ENCODE measurements around the gene PRXL2B. TPM values are rescaled to one million over a fixed set of nuclear protein-coding genes. Genes with fewer than 3 reads are reported as not detected.

The PRXL2B gene
- total RNA-seq, 1 donor from 2014 or later, result 10.0 TPM

GRCh38 chr1:2639607-2640521 is 53.3 kb downstream of the PRXL2B start:
- H3K27me3 Mint-ChIP-seq (ENCODE audit: insufficient read depth, low read depth), result peaks cover 15% of the 10 kb centered on the region
- no peak for TF ChIP-seq CTCF (IDR thresholded peaks at IDR 0.05)
- no peak for TF ChIP-seq EZH2phosphoT487 (IDR thresholded peaks at IDR 0.05)
- TF ChIP-seq EZH2 (IDR thresholded peaks at IDR 0.05), result no peak
- no peak overlapping the region for H3K27ac Mint-ChIP-seq
- H3K36me3 Mint-ChIP-seq, result no peaks in the 10 kb centered on the region
- H3K9ac ChIP-seq, result no peak overlapping the region
- H3F3A ChIP-seq (ENCODE audit: low read depth), result peaks cover 2% of the 10 kb centered on the region
- DNase-seq (ENCODE audit: low spot score), result no peak
- peak overlapping the region; percentile 48 for H3K4me3 Mint-ChIP-seq
- no peak overlapping the region for H3K27ac ChIP-seq
- H3K4me1 ChIP-seq, result peaks cover 11% of the 10 kb centered on the region
- no peak overlapping the region for H3K4me3 ChIP-seq
- H3K4me2 ChIP-seq, result no peak overlapping the region
- H3K79me2 ChIP-seq (ENCODE audit: low read depth), result peaks cover 13% of the 10 kb centered on the region
- H3K9me3 ChIP-seq (ENCODE audit: low read depth), result no peaks in the 10 kb centered on the region
- H2AFZ ChIP-seq (replicated peaks), result no peak overlapping the region
- peaks cover 55% of the 10 kb centered on the region for H3K27me3 ChIP-seq
- peaks cover 21% of the 10 kb centered on the region for H4K20me1 ChIP-seq (ENCODE audit: low read depth)
- H3K4me1 Mint-ChIP-seq, result no peaks in the 10 kb centered on the region
- no peaks in the 10 kb centered on the region for H3K36me3 ChIP-seq
- H3K9me3 Mint-ChIP-seq, result peaks cover 5% of the 10 kb centered on the region

GRCh38 chr1:2640626-2641025 is 54.0 kb downstream of the PRXL2B start:
- peak overlapping the region; percentile 48 for H3K4me3 Mint-ChIP-seq
- Histone ChIP-seq H3K27ac (no peak overlapping the region), H3K9me3 (ENCODE audit: low read depth) (no peaks in the 10 kb centered on the region), H3K9ac (no peak overlapping the region), H3K79me2 (ENCODE audit: low read depth) (peaks cover 13% of the 10 kb centered on the region), H3K27me3 (peaks cover 49% of the 10 kb centered on the region), H2AFZ (replicated peaks) (no peak overlapping the region), H3K4me1 (peaks cover 11% of the 10 kb centered on the region), H3F3A (ENCODE audit: low read depth) (peaks cover 2% of the 10 kb centered on the region), H3K4me2 (no peak overlapping the region), H3K36me3 (no peaks in the 10 kb centered on the region), H4K20me1 (ENCODE audit: low read depth) (peaks cover 21% of the 10 kb centered on the region), H3K4me3 (no peak overlapping the region)
- H3K9me3 Mint-ChIP-seq, result peaks cover 6% of the 10 kb centered on the region
- H3K4me1 Mint-ChIP-seq, result no peaks in the 10 kb centered on the region
- no peaks in the 10 kb centered on the region for H3K36me3 Mint-ChIP-seq
- DNase-seq (ENCODE audit: low spot score), result no peak
- TF ChIP-seq EZH2phosphoT487 (IDR thresholded peaks at IDR 0.05), result no peak
- TF ChIP-seq EZH2 (IDR thresholded peaks at IDR 0.05), result no peak
- no peak for TF ChIP-seq CTCF (IDR thresholded peaks at IDR 0.05)
- no peak overlapping the region for H3K27ac Mint-ChIP-seq
- peaks cover 15% of the 10 kb centered on the region for H3K27me3 Mint-ChIP-seq (ENCODE audit: insufficient read depth, low read depth)

Other genes with a start within 250 kb of the PRXL2B start
- gene MORN1, start 195.2 kb upstream of the PRXL2B start, total RNA-seq (ENCODE audit: low replicate concordance), result 7.0 and 15.5 TPM in 2 replicates
- 39.1 and 42.5 TPM in 2 replicates for gene RER1, start 194.9 kb upstream of the PRXL2B start, total RNA-seq (ENCODE audit: low replicate concordance)
- gene PEX10, start 174.2 kb upstream of the PRXL2B start, total RNA-seq (ENCODE audit: low replicate concordance), result 15.1 and 39.3 TPM in 2 replicates
- 0.54 and 2.0 TPM in 2 replicates for gene PLCH2, start 110.5 kb upstream of the PRXL2B start, total RNA-seq (ENCODE audit: low replicate concordance)
- gene PANK4, start 60.2 kb upstream of the PRXL2B start, total RNA-seq (ENCODE audit: low replicate concordance), result 30.6 and 53.9 TPM in 2 replicates
- gene HES5, start 56.5 kb upstream of the PRXL2B start, total RNA-seq (ENCODE audit: low replicate concordance), result 6.4 and 28.2 TPM in 2 replicates
- 0.65 TPM in 1 of 2 replicates, not detected in the other for gene TNFRSF14, start 30.4 kb upstream of the PRXL2B start, total RNA-seq (ENCODE audit: low replicate concordance)
- gene MMEL1, start 46.2 kb downstream of the PRXL2B start, total RNA-seq (ENCODE audit: low replicate concordance), result 0.19 and 0.31 TPM in 2 replicates
- gene TTC34, start 214.9 kb downstream of the PRXL2B start, total RNA-seq (ENCODE audit: low replicate concordance), result 0.09 and 0.87 TPM in 2 replicates

Data from neural progenitor cell (in vitro differentiated cells).